ENCODE results near the gene NHSL2. TPM values are rescaled to one million over a fixed set of nuclear protein-coding genes. Genes with fewer than 3 reads are reported as not detected.
"Not testable (repeated sequence)": the region's sequence is repeated elsewhere in the genome, so short reads cannot be mapped to it uniquely, and the experiment has no call there.

NHSL2 gene
- total RNA-seq (2014; rRNA removed; shearing (Covaris generic)), result 0.19 and 0.29 TPM in 2 replicates

GRCh38 chrX:71910643-71910985, at the start of gene NHSL2:
NHSL2 (plus strand) TSS chrX:71910845.
- Histone ChIP-seq H3K9me3 (replicated peaks) (no peaks in the 10 kb centered on the region), H3K27me3 (replicated peaks) (peaks cover 10% of the 10 kb centered on the region; the same call in 1 of the 2 replicates), H3K36me3 (no peaks in the 10 kb centered on the region), H3K27ac (no peak within 1 kb of the TSS), H3K4me3 (peak within 1 kb of the TSS; percentile 21), H3K4me1 (replicated peaks) (peaks cover 4% of the 10 kb centered on the region)
- DNase-seq (ENCODE audit: low read depth in 1 of 2, low spot score in 2 of 2), result no peak

- Histone ChIP-seq H3K27ac (no peak overlapping the region), H3K36me3 (no peaks in the 10 kb centered on the region), H3K4me3 (no peak overlapping the region), H3K27me3 (replicated peaks) (no peaks in the 10 kb centered on the region), H3K9me3 (replicated peaks) (no peaks in the 10 kb centered on the region), H3K4me1 (replicated peaks) (no peaks in the 10 kb centered on the region)
- no peak for DNase-seq (ENCODE audit: low read depth in 1 of 2, low spot score in 2 of 2)
Measured at GRCh38 chrX:71867680-71868079, 43.0 kb upstream of the NHSL2 start.

GRCh38 chrX:71869566-71869965, 41.1 kb upstream of the NHSL2 start:
- not testable (repeated sequence) for DNase-seq (ENCODE audit: low read depth in 1 of 2, low spot score in 2 of 2); H3K27ac ChIP-seq; H3K9me3 ChIP-seq (replicated peaks); H3K4me1 ChIP-seq (replicated peaks); H3K36me3 ChIP-seq; H3K27me3 ChIP-seq (replicated peaks); H3K4me3 ChIP-seq

GRCh38 chrX:71870208-71871098, 40.2 kb upstream of the NHSL2 start:
- Histone ChIP-seq H3K4me3 (no peak overlapping the region), H3K36me3 (no peaks in the 10 kb centered on the region), H3K27me3 (replicated peaks) (no peaks in the 10 kb centered on the region), H3K4me1 (replicated peaks) (no peaks in the 10 kb centered on the region), H3K27ac (no peak overlapping the region), H3K9me3 (replicated peaks) (no peaks in the 10 kb centered on the region)
- peak; percentile 0 to 49 for DNase-seq (ENCODE audit: low read depth in 1 of 2, low spot score in 2 of 2)

- H3K4me3 ChIP-seq, result no peak overlapping the region
- no peaks in the 10 kb centered on the region for H3K4me1 ChIP-seq (replicated peaks)
- H3K36me3 ChIP-seq, result no peaks in the 10 kb centered on the region
- no peaks in the 10 kb centered on the region for H3K9me3 ChIP-seq (replicated peaks)
- no peaks in the 10 kb centered on the region for H3K27me3 ChIP-seq (replicated peaks)
- no peak overlapping the region for H3K27ac ChIP-seq
- DNase-seq (ENCODE audit: low read depth in 1 of 2, low spot score in 2 of 2), result no peak
Measured at GRCh38 chrX:71871367-71871766, 39.3 kb upstream of the NHSL2 start.

- DNase-seq (ENCODE audit: low read depth in 1 of 2, low spot score in 2 of 2), result no peak
- Histone ChIP-seq H3K36me3 (no peaks in the 10 kb centered on the region), H3K4me1 (replicated peaks) (no peaks in the 10 kb centered on the region), H3K9me3 (replicated peaks) (no peaks in the 10 kb centered on the region), H3K27me3 (replicated peaks) (no peaks in the 10 kb centered on the region), H3K27ac (no peak overlapping the region), H3K4me3 (no peak overlapping the region)
Measured at GRCh38 chrX:71872542-71873458, 37.8 kb upstream of the NHSL2 start.

GRCh38 chrX:71873459-71873833, 37.2 kb upstream of the NHSL2 start:
- Histone ChIP-seq H3K4me3 (no peak overlapping the region), H3K9me3 (replicated peaks) (no peaks in the 10 kb centered on the region), H3K27me3 (replicated peaks) (no peaks in the 10 kb centered on the region), H3K27ac (no peak overlapping the region), H3K4me1 (replicated peaks) (no peaks in the 10 kb centered on the region), H3K36me3 (no peaks in the 10 kb centered on the region)
- DNase-seq (ENCODE audit: low read depth in 1 of 2, low spot score in 2 of 2), result no peak

- not testable (repeated sequence) for H3K27ac ChIP-seq; H3K4me1 ChIP-seq (replicated peaks); H3K36me3 ChIP-seq; H3K9me3 ChIP-seq (replicated peaks); H3K27me3 ChIP-seq (replicated peaks); H3K4me3 ChIP-seq; DNase-seq (ENCODE audit: low read depth in 1 of 2, low spot score in 2 of 2)
Measured at GRCh38 chrX:71876841-71877240, 33.8 kb upstream of the NHSL2 start.

- no peaks in the 10 kb centered on the region for H3K4me1 ChIP-seq (replicated peaks)
- H3K9me3 ChIP-seq (replicated peaks), result no peaks in the 10 kb centered on the region
- no peaks in the 10 kb centered on the region for H3K36me3 ChIP-seq
- no peak overlapping the region for H3K4me3 ChIP-seq
- no peaks in the 10 kb centered on the region for H3K27me3 ChIP-seq (replicated peaks)
- DNase-seq (ENCODE audit: low read depth in 1 of 2, low spot score in 2 of 2), result no peak
- H3K27ac ChIP-seq, result no peak overlapping the region
Measured at GRCh38 chrX:71885099-71885498, 25.5 kb upstream of the NHSL2 start.

GRCh38 chrX:71895607-71896006, 15.0 kb upstream of the NHSL2 start:
- Histone ChIP-seq H3K4me1 (replicated peaks) (no peaks in the 10 kb centered on the region), H3K9me3 (replicated peaks) (no peaks in the 10 kb centered on the region), H3K36me3 (no peaks in the 10 kb centered on the region), H3K4me3 (no peak overlapping the region), H3K27ac (no peak overlapping the region), H3K27me3 (replicated peaks) (no peaks in the 10 kb centered on the region)
- no peak for DNase-seq (ENCODE audit: low read depth in 1 of 2, low spot score in 2 of 2)

GRCh38 chrX:71906144-71906543, 4.5 kb upstream of the NHSL2 start:
- Histone ChIP-seq H3K27me3 (replicated peaks) (peaks cover 3% of the 10 kb centered on the region; the same call in 1 of the 2 replicates), H3K9me3 (replicated peaks) (no peaks in the 10 kb centered on the region), H3K4me1 (replicated peaks) (peaks cover 4% of the 10 kb centered on the region), H3K4me3 (no peak overlapping the region), H3K27ac (no peak overlapping the region), H3K36me3 (no peaks in the 10 kb centered on the region)
- DNase-seq (ENCODE audit: low read depth in 1 of 2, low spot score in 2 of 2), result no peak

GRCh38 chrX:71908387-71908786, 2.3 kb upstream of the NHSL2 start:
- Histone ChIP-seq H3K4me1 (replicated peaks) (peaks cover 4% of the 10 kb centered on the region), H3K9me3 (replicated peaks) (no peaks in the 10 kb centered on the region), H3K27ac (no peak overlapping the region), H3K4me3 (no peak overlapping the region), H3K27me3 (replicated peaks) (peaks cover 10% of the 10 kb centered on the region; the same call in 1 of the 2 replicates), H3K36me3 (no peaks in the 10 kb centered on the region)
- no peak for DNase-seq (ENCODE audit: low read depth in 1 of 2, low spot score in 2 of 2)

GRCh38 chrX:71909956-71910355, 689 bp upstream of the NHSL2 start:
- no peaks in the 10 kb centered on the region for H3K36me3 ChIP-seq
- H3K4me3 ChIP-seq, result no peak overlapping the region
- H3K27ac ChIP-seq, result no peak overlapping the region
- DNase-seq (ENCODE audit: low read depth in 1 of 2, low spot score in 2 of 2), result no peak
- H3K4me1 ChIP-seq (replicated peaks), result peaks cover 4% of the 10 kb centered on the region
- no peaks in the 10 kb centered on the region for H3K9me3 ChIP-seq (replicated peaks)
- peaks cover 10% of the 10 kb centered on the region; the same call in 1 of the 2 replicates for H3K27me3 ChIP-seq (replicated peaks)

All from SJSA1 (cell line).